Measurements from ENCODE around the gene IRF2BPL. TPM values are rescaled to one million over a fixed set of nuclear protein-coding genes. Genes with fewer than 3 reads are reported as not detected.
A peak's percentile ranks its signal among the peaks of the same experiment; 100 is the strongest.
"Not testable (repeated sequence)": the region's sequence is repeated elsewhere in the genome, so short reads cannot be mapped to it uniquely, and the experiment has no call there.

The IRF2BPL gene
- total RNA-seq, 2 experiments from 2014 or later = 38.5 to 41.0 TPM

DNA sequence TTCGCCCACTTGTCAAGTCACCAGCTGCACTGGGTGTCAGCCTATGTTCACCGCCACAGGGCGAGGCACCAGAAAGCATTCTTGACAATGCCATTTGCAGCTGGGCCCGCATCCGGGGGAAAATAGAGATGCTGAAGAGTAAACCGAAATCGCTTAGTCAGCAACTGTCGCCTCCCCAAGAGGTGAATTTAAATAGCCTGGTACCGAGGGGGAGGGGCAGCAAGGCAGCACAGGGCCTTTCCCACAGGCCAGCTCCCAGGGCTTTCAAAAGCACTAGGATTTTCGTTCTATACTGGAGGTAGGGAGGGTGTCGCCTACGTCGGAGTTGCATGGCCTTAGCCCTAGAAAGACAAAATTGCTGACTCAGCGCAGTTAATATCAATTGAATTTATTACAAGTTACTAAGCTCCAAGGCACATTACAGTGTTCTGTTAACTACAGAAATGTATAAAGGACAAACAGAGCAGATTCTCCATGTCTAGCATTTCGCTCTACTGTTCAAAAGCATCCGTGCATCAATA lies 4.3 kb downstream of the IRF2BPL start:
- POLR2A ChIA-PET = interaction anchor here (0.6 to 18.0 kb wide), 10 partner anchors 11 to 130 kb away, joined by 3 to 238 read pairs (median 4); no protein-coding TSS in a partner anchor
- ATAC-seq (ENCODE audit: low read depth) = no peak
- no peaks in the 10 kb centered on the region for H3K27me3 Mint-ChIP-seq
- H3K9me3 Mint-ChIP-seq = no peaks in the 10 kb centered on the region
- H3K36me3 Mint-ChIP-seq = peaks cover 14% of the 10 kb centered on the region
- peaks cover 43% of the 10 kb centered on the region for H3K4me1 Mint-ChIP-seq
- peak; percentile 58 for DNase-seq
- peak overlapping the region; percentile 60 for H3K4me3 Mint-ChIP-seq
- peak overlapping the region; percentile 63 for H3K27ac Mint-ChIP-seq

DNA sequence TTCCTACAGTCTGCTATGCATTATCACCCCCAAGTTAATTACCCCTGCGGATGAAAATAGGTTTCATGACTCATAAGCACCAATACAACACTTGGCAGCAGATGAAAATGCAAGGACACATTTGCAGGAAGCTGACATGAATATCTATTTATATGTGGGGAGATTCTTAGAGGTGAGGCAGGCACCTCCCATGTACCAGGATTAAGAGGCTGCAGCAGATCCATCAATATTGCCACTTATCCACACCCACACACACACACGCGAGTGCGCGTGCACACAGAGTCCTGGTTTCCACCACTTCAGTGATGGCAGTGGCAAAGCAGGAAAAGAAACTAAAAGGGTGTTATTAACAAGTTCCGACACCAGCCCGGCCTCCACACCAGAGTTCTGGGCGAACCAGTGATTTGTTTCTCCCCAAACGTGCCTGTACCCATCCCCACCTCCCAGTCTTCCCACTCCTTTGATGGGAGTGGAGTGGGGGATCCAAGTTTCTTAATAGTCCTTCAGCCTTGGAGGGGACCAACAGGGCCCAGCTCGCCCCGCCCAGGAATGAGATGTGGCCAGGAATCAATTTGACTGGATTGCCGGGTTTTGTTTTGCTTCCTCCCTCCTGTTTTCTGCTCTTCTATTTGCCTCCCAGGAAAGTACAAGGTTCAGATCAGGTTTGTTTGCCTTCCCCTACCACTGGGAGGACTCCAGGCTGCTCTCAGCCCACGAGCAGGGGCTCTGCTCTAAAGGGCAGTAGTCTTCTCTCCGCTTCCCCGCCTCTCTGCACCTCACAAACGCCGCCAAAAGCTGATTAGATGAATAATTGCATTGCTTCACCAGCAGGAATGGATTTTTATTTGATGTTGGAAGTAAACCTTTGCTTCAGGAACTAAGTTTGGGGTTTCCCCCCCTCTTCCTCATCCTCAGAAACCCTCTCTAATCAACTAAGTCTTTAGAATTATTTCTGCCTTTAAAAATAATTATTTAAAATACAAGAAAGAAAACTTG lies 5.2 kb downstream of the IRF2BPL start:
- H3K36me3 Mint-ChIP-seq = peaks cover 12% of the 10 kb centered on the region
- DNase-seq = no peak
- H3K27me3 Mint-ChIP-seq = no peaks in the 10 kb centered on the region
- POLR2A ChIA-PET = interaction anchor here (0.6 to 18.0 kb wide), 7 partner anchors 10 to 70 kb away, joined by 3 to 238 read pairs (median 4); no protein-coding TSS in a partner anchor
- no peaks in the 10 kb centered on the region for H3K9me3 Mint-ChIP-seq
- peaks cover 39% of the 10 kb centered on the region for H3K4me1 Mint-ChIP-seq
- peak overlapping the region; percentile 86 for H3K27ac Mint-ChIP-seq
- ATAC-seq (ENCODE audit: low read depth) = no peak
- H3K4me3 Mint-ChIP-seq = peak overlapping the region; percentile 74

DNA sequence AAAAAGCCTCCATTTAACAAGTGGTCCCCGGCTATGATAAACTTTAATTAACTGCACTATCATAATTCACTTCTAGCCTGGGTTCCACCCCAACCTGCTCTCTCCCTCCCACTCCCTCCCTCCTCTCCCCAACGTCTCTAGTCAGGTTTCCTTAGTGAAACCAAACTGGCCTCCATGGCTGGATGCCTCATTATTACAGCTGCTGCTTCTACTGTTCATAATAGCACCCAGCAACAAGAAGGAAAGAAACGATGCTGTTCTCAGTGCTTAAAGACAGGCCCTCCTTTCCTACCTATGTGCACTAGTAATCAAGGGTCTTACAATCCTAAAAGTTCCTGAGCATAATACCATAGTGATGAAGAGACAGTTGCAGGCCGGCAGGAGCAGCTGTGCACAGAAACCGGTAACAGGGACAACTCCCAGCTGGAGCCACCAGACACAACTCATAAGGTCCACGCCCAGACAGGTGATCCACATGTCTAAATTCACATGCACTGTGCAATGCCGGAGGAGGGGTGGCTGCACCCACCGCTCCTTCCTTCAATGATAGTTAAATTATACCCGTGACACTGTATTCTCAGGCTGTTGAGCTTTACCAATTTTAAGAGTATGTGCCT lies 6.2 kb downstream of the IRF2BPL start:
- DNase-seq = no peak
- Mint-ChIP-seq H3K27me3 (no peaks in the 10 kb centered on the region), H3K36me3 (peaks cover 12% of the 10 kb centered on the region), H3K27ac (peak overlapping the region; percentile 86), H3K4me3 (peak overlapping the region; percentile 74), H3K4me1 (peaks cover 39% of the 10 kb centered on the region), H3K9me3 (no peaks in the 10 kb centered on the region)
- POLR2A ChIA-PET = interaction anchor here (0.8 to 18.0 kb wide), 6 partner anchors 9 to 59 kb away, joined by 3 to 238 read pairs (median 5); no protein-coding TSS in a partner anchor
- peak; percentile 37 for ATAC-seq (ENCODE audit: low read depth)

DNA sequence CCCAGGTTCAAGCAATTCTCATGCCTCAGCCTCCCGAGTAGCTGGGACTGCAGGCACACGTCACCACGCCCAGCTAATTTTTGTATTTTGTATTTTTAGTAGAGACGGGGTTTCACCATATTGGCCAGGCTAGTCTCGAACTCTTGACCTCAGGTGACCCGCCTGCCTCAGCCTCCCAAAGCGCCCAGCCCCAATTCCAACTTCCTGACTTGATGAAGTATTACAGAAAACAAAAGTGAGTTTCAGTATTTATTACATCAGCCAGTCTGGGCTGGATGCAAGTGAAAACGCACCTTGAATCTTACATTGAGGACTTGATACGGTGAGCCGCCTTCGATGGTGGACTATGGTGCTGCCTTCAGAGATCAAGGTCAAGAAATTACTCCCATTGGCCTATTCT lies 7.1 kb downstream of the IRF2BPL start:
- H3K4me3 Mint-ChIP-seq; ATAC-seq (ENCODE audit: low read depth); H3K27me3 Mint-ChIP-seq; DNase-seq; H3K9me3 Mint-ChIP-seq: not testable (repeated sequence)
- POLR2A ChIA-PET = interaction anchor here (0.8 to 18.0 kb wide), 6 partner anchors 9 to 58 kb away, joined by 3 to 238 read pairs (median 5); no protein-coding TSS in a partner anchor
- peaks cover 39% of the 10 kb centered on the region for H3K4me1 Mint-ChIP-seq
- H3K27ac Mint-ChIP-seq = peak overlapping the region; percentile 86
- H3K36me3 Mint-ChIP-seq = peaks cover 12% of the 10 kb centered on the region

DNA sequence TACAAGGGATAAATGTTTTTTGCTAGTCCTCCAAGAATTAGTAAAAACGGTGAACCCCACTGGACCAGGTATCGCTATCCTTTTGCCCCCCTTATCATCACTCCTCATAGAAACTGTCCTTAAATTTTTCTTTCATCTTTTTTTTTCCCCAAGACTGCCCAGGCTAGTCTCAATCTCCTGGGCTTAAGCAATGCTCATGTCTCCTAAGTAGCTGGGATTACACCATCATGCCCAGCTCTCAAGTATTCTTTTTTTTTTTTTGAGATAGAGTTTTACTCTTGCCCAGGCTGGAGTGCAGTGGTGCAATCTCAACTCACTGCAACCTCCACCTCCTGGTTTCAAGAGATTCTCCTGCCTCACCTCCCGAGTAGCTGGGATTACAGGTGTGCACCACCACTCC lies 9.7 kb downstream of the IRF2BPL start:
- POLR2A ChIA-PET = interaction anchor here (0.7 to 0.8 kb wide), 2 partner anchors 50 to 57 kb away, joined by 3 read pairs; no protein-coding TSS in a partner anchor
- H3K4me3 Mint-ChIP-seq = no peak overlapping the region
- peaks cover 27% of the 10 kb centered on the region for H3K4me1 Mint-ChIP-seq
- ATAC-seq (ENCODE audit: low read depth) (no peak), DNase-seq (no peak)
- H3K27ac Mint-ChIP-seq = no peak overlapping the region
- peaks cover 4% of the 10 kb centered on the region for H3K36me3 Mint-ChIP-seq
- no peaks in the 10 kb centered on the region for H3K9me3 Mint-ChIP-seq
- no peaks in the 10 kb centered on the region for H3K27me3 Mint-ChIP-seq

DNA sequence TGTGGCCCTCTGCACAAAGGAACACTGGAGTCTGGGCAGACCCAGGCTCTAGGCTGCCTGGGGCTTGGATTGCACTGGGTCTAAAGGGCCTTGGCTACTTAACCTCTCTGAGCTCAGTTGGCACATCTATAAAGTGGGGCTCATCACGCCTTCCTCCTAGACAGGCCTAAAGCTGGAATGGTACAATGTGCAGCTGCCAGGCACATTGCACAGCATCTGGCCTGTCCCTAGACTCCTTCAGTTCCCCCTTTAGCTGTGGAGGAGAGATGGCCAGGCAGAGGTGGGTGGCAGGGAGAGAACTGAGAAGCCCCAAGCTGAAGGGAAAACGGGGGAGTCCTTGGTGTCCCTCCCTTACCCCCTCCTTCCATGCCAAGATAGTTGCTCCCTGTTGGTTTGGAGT lies 10.8 kb downstream of the IRF2BPL start:
- no peak for ATAC-seq (ENCODE audit: low read depth)
- no peak for DNase-seq
- no peak overlapping the region for H3K27ac Mint-ChIP-seq
- H3K27me3 Mint-ChIP-seq = no peaks in the 10 kb centered on the region
- POLR2A ChIA-PET = interaction anchor here (0.9 to 1.4 kb wide), 5 partner anchors 10 to 99 kb away, joined by 3 to 5 read pairs (median 3); no protein-coding TSS in a partner anchor
- no peak overlapping the region for H3K4me3 Mint-ChIP-seq
- H3K36me3 Mint-ChIP-seq = no peaks in the 10 kb centered on the region
- no peaks in the 10 kb centered on the region for H3K9me3 Mint-ChIP-seq
- peaks cover 17% of the 10 kb centered on the region for H3K4me1 Mint-ChIP-seq

DNA sequence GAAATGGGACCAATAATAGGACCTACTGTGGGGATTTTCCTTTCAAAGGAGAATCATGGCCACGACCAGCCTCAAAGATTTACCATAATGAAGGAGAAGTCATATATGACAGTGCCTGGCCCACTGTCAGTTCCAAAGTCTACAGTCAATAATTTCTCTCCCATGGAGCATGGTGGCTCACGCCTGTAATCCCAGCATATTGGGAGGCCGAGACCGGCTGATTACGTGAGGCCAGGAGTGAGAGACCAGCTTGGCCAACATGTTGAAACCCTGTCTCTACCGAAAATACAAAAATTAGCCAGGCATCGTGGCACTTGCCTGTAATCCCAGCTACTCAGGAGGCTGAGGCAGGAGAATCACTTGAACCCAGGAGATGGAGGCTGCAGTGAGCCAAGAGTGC lies 13.8 kb downstream of the IRF2BPL start:
- Mint-ChIP-seq H3K4me3 (no peak overlapping the region), H3K27ac (no peak overlapping the region), H3K27me3 (no peaks in the 10 kb centered on the region), H3K9me3 (no peaks in the 10 kb centered on the region), H3K4me1 (peaks cover 2% of the 10 kb centered on the region), H3K36me3 (no peaks in the 10 kb centered on the region)
- no peak for ATAC-seq (ENCODE audit: low read depth)
- no peak for DNase-seq
- POLR2A ChIA-PET = interaction anchor here (2.1 kb wide), 1 partner anchor 53 kb away, joined by 5 read pairs; no protein-coding TSS in a partner anchor

DNA sequence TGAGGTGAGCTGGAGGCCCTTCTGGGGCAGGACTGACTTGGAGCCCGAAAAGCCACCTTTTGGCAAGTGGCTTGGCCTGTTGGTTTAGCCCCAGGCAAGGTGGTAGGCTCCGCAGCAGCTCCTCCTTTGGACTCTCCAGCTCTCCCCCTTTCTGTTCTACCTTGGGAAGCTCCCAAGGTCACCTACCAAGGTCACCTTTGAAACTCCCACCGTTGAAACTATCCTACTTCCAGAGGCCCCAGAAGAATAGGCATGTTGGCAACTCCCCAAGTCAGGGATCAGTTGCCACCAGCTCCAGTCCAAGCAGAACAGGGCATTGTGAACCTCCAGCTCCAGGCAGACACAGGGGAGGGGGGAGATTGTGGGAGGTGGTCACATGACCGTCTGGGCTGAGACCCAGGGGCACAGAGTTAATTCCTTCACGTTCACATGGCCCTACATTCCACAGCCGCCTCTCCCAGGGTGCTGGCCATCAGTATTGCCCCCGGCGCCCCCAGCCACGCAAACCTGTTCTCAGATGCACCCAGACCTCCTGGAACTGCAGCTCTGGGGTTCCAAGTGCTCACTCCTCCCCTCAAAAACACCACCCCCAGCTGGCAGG lies 14.4 kb downstream of the IRF2BPL start:
- H3K4me3 Mint-ChIP-seq = no peak overlapping the region
- H3K4me1 Mint-ChIP-seq = peaks cover 2% of the 10 kb centered on the region
- no peak overlapping the region for H3K27ac Mint-ChIP-seq
- no peaks in the 10 kb centered on the region for H3K9me3 Mint-ChIP-seq
- ATAC-seq (ENCODE audit: low read depth) (no peak), DNase-seq (no peak)
- H3K27me3 Mint-ChIP-seq = no peaks in the 10 kb centered on the region
- H3K36me3 Mint-ChIP-seq = no peaks in the 10 kb centered on the region
- POLR2A ChIA-PET = interaction anchor here (1.1 to 2.1 kb wide), 2 partner anchors 10 to 52 kb away, joined by 3 to 5 read pairs; no protein-coding TSS in a partner anchor

DNA sequence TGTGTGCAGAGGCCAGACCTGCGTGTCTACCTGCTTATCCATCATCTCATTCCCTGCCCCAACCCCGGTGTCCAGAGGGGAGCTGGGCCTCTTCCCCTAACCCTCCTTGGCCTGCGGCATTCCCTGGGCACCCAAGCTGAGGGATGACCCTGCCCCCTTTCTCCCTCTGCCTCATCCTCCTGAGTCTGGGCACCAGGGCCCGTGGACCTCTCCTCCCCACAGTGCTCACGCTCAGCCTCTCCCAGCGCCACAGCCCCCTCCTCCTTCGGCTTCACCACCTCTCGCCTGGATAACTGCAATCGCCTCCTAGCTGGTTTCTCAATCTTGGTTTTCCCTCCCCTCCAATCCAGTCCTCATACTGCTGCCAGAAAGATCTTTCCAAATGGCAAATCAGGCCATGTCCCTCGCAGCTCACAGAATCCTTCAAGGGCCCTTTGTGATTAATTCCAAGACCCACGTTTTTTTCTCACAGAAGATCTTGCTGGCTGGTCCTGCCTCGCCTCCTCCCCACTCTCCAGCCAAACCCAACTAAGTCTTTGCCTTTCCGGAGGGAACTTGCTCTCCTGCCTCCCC lies 16.2 kb downstream of the IRF2BPL start:
- peak overlapping the region; percentile 46 for H3K27ac Mint-ChIP-seq
- no peak overlapping the region for H3K4me3 Mint-ChIP-seq
- DNase-seq (no peak), ATAC-seq (ENCODE audit: low read depth) (no peak)
- H3K9me3 Mint-ChIP-seq = no peaks in the 10 kb centered on the region
- peaks cover 2% of the 10 kb centered on the region for H3K4me1 Mint-ChIP-seq
- no peaks in the 10 kb centered on the region for H3K36me3 Mint-ChIP-seq
- no peaks in the 10 kb centered on the region for H3K27me3 Mint-ChIP-seq
- POLR2A ChIA-PET = interaction anchor here (1.3 kb wide), 1 partner anchor 10 kb away, joined by 4 read pairs; no protein-coding TSS in a partner anchor

DNA sequence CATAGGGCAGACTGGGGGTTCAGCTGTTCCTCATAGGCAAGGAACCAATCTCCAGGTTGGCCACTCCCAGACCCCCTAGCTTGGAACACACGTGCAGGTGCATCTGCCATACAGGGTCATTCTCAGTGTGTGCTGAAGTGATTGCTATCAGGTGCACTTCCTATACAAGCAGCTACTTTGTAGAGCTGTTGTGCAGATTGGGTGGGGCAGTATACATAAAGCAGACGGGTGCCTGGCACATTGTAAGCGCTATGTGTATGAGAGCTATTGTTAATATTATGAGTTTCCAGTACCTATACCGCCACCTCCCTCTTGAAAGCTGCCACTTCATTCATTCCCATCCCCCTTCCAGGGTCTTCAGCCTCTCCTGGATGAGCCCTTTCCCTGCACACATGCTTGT lies 17.3 kb downstream of the IRF2BPL start:
- no peak overlapping the region for H3K27ac Mint-ChIP-seq
- DNase-seq (no peak), ATAC-seq (ENCODE audit: low read depth) (no peak)
- peaks cover 2% of the 10 kb centered on the region for H3K4me1 Mint-ChIP-seq
- H3K36me3 Mint-ChIP-seq = no peaks in the 10 kb centered on the region
- no peaks in the 10 kb centered on the region for H3K27me3 Mint-ChIP-seq
- H3K4me3 Mint-ChIP-seq = no peak overlapping the region
- H3K9me3 Mint-ChIP-seq = no peaks in the 10 kb centered on the region
- POLR2A ChIA-PET = interaction anchor here (1.0 kb wide), 1 partner anchor 22 kb away, joined by 3 read pairs; no protein-coding TSS in a partner anchor

DNA sequence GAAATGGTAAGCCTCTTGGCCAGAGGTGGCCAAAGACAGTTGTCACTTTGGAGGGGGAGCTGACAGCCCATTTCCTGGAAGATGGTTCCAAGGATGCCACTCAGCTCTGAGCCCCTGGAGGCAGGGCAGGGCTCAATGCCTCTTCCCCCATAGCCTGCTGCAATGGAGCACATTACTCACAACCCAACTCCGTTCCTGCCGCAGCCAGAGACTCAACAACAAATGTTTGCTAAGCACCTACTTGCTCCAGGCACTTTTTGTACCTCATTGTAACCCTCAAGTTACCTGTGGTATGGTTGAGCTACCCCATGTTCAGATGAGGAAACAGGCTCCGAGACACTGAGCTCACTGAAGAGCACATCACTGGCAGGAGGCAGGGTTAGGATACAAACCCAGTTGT lies 19.5 kb downstream of the IRF2BPL start:
- ATAC-seq (ENCODE audit: low read depth) (no peak), DNase-seq (no peak)
- POLR2A ChIA-PET = interaction anchor here (1.5 kb wide), 1 partner anchor 19 kb away, joined by 4 read pairs; no protein-coding TSS in a partner anchor
- Mint-ChIP-seq H3K27me3 (no peaks in the 10 kb centered on the region), H3K4me1 (peaks cover 13% of the 10 kb centered on the region), H3K9me3 (no peaks in the 10 kb centered on the region), H3K27ac (no peak overlapping the region), H3K4me3 (no peak overlapping the region), H3K36me3 (no peaks in the 10 kb centered on the region)

DNA sequence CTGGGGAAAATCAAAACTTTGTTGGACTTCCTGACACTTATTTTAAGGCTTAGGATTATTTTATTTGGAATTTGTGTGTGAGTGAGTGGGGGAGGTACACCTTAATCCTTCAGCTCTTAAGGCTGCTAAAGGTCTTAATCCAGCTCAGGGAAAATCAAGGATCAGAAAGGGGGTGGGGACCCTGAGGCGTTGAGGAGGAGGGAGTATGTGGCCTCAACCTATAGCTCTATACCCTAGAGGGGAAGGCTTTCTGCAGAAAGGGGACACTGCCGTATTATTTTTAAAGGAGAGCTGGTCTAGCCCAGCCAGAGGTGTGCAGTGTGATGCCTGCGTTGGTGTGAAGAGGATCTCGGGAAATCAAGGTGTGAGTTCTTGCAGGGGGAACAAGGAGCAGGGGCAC lies 20.0 kb downstream of the IRF2BPL start:
- Mint-ChIP-seq H3K4me3 (no peak overlapping the region), H3K36me3 (no peaks in the 10 kb centered on the region), H3K27me3 (no peaks in the 10 kb centered on the region), H3K9me3 (no peaks in the 10 kb centered on the region), H3K4me1 (peaks cover 13% of the 10 kb centered on the region), H3K27ac (peak overlapping the region; percentile 8)
- DNase-seq (no peak), ATAC-seq (ENCODE audit: low read depth) (no peak)
- POLR2A ChIA-PET = interaction anchor here (1.5 kb wide), 1 partner anchor 19 kb away, joined by 4 read pairs; no protein-coding TSS in a partner anchor
